ENCODE data around the gene SCGB2B2. TPM values are rescaled to one million over a fixed set of nuclear protein-coding genes. Genes with fewer than 3 reads are reported as not detected.

SCGB2B2 gene
- total and polyA plus RNA-seq, 2 of the 4 experiments (the other 2 are of a cell fraction), result not detected

GRCh38 chr19:34655651-34656050 lies 21.3 kb downstream of the SCGB2B2 start:
- Histone ChIP-seq H3K27ac (ENCODE audit: insufficient read depth, low read length) (no peak overlapping the region), H2BK15ac (ENCODE audit: low read depth, low read length) (no peak overlapping the region), H2BK5ac (ENCODE audit: low read depth, low read length, poor library complexity, severe bottlenecking) (no peak overlapping the region), H2AK9ac (replicated peaks; ENCODE audit: low read depth, low read length, poor library complexity) (no peak overlapping the region), H2AK5ac (ENCODE audit: low read depth, low read length) (no peak overlapping the region), H3K9ac (ENCODE audit: low read depth, low read length) (no peak overlapping the region), H3K9me1 (ENCODE audit: insufficient read depth, low read length) (no peaks in the 10 kb centered on the region), H2BK120ac (ENCODE audit: low read depth, low read length) (no peak overlapping the region), H3K4me2 (ENCODE audit: low read depth, low read length) (no peak overlapping the region), H4K91ac (ENCODE audit: insufficient read depth, low read depth, low read length) (no peak overlapping the region), H4K20me1 (ENCODE audit: insufficient read depth, low read length) (no peaks in the 10 kb centered on the region), H2BK20ac (ENCODE audit: low read depth, low read length) (no peak overlapping the region), H2AFZ (replicated peaks; ENCODE audit: low read length, poor library complexity) (no peak overlapping the region), H3K4me3 (ENCODE audit: insufficient read depth, low read depth, low read length) (no peak overlapping the region), H3K79me1 (ENCODE audit: low read depth in 1 of 2, low read length in 2 of 2) (no peaks in the 10 kb centered on the region), H4K8ac (ENCODE audit: low read depth in 2 of 2, low read length in 2 of 2) (no peak overlapping the region), H3K4ac (ENCODE audit: low read depth, low read length) (no peak overlapping the region), H3K56ac (ENCODE audit: extremely low read depth, insufficient read depth, low read length) (no peak overlapping the region), H3K18ac (ENCODE audit: low read depth, low read length) (no peak overlapping the region), H4K5ac (ENCODE audit: low read depth, low read length) (no peak overlapping the region), H3K23ac (ENCODE audit: low read depth, low read length) (no peak overlapping the region), H3K14ac (replicated peaks; ENCODE audit: low read depth, low read length) (no peak overlapping the region), H3K9me3 (ENCODE audit: control insufficient read depth, insufficient read depth, low read length) (no peaks in the 10 kb centered on the region), H3K36me3 (ENCODE audit: control insufficient read depth, insufficient read depth, low read length) (no peaks in the 10 kb centered on the region), H3K4me1 (ENCODE audit: control insufficient read depth, insufficient read depth, low read length) (no peaks in the 10 kb centered on the region), H3K27me3 (ENCODE audit: control insufficient read depth, insufficient read depth, low read length) (no peaks in the 10 kb centered on the region)
- DNase-seq (no peak), ATAC-seq (ENCODE audit: low read depth) (no peak)
- in situ Hi-C loops (cut with MboI; ENCODE audit: low sequenced_read_pairs) (no loop called here), intact Hi-C loops (cut with micrococcal nuclease) (no loop called here), dilution Hi-C loops (cut with HindIII; ENCODE audit: low sequenced_read_pairs, unreplicated experiment) (no loop called here)
- POLR2A ChIA-PET (ENCODE audit: unreplicated experiment), result no interaction called here
- WGBS, 2 experiments (ENCODE audit: extremely low coverage in 2 of 2, insufficient read length in 1 of 2), result no CpG with 5 or more reads among the region's 2 CpGs
- CTCF ChIA-PET, result interaction anchor here (0.6 kb wide), 1 partner anchor 740 kb away, joined by 3 read pairs; no protein-coding TSS in a partner anchor
- TF ChIP-seq CEBPB (IDR thresholded peaks at IDR 0.05; ENCODE audit: low read depth, low read length) (no peak), CTCF (conservative IDR thresholded peaks at IDR 0.05; ENCODE audit: low read depth, low read length) (no peak), MAFK (IDR thresholded peaks at IDR 0.05; ENCODE audit: low read depth, low read length) (no peak), MAZ (IDR thresholded peaks at IDR 0.05; ENCODE audit: borderline replicate concordance, low read depth, low read length) (no peak), SMC3 (IDR thresholded peaks at IDR 0.05; ENCODE audit: low read depth, low read length) (no peak), FOS (IDR thresholded peaks at IDR 0.05; ENCODE audit: low read depth, low read length) (no peak), CHD1 (IDR thresholded peaks at IDR 0.05; ENCODE audit: low read depth, low read length) (no peak), RAD21 (IDR thresholded peaks at IDR 0.05; ENCODE audit: low read length) (no peak), RCOR1 (IDR thresholded peaks at IDR 0.05; ENCODE audit: insufficient replicate concordance, low read length) (no peak), ELK1 (IDR thresholded peaks at IDR 0.05; ENCODE audit: borderline replicate concordance, low read depth, low read length) (no peak), MXI1 (IDR thresholded peaks at IDR 0.05; ENCODE audit: borderline replicate concordance, low read depth, low read length) (no peak), POLR2A (IDR thresholded peaks at IDR 0.05; ENCODE audit: low read depth, low read length) (no peak), USF2 (IDR thresholded peaks at IDR 0.05; ENCODE audit: low read depth, low read length) (no peak), RFX5 (IDR thresholded peaks at IDR 0.05; ENCODE audit: low read depth, low read length) (no peak), BHLHE40 (IDR thresholded peaks at IDR 0.05; ENCODE audit: low read depth, low read length) (no peak), NFE2L2 (IDR thresholded peaks at IDR 0.05; ENCODE audit: low read depth, low read length) (no peak)
- BruUV-seq (replicated peaks), result no TSS peak

Measured in IMR-90 (cell line).